ENCODE measurements around the gene SPACDR. TPM values are rescaled to one million over a fixed set of nuclear protein-coding genes. Genes with fewer than 3 reads are reported as not detected.
A peak's percentile ranks its signal among the peaks of the same experiment; 100 is the strongest.

SPACDR gene
- polyA plus RNA-seq, 1 donor from 2014 or later, result not detected

GRCh38 chr7:100471021-100471420 lies 7.0 kb upstream of the SPACDR start:
- H3K27me3 ChIP-seq (ENCODE audit: insufficient read depth, low read depth, low read length), result no peaks in the 10 kb centered on the region
- no peak overlapping the region for H3K4me3 ChIP-seq (ENCODE audit: low read length)
- H4K20me1 ChIP-seq (ENCODE audit: insufficient read depth), result no peaks in the 10 kb centered on the region
- H2AFZ ChIP-seq (ENCODE audit: low read depth, low read length), result no peak overlapping the region
- no peak overlapping the region for H3K9ac ChIP-seq (ENCODE audit: low read length)
- H3K36me3 ChIP-seq (ENCODE audit: insufficient read depth, low read length), result no peaks in the 10 kb centered on the region
- TF ChIP-seq, protein P1, sequence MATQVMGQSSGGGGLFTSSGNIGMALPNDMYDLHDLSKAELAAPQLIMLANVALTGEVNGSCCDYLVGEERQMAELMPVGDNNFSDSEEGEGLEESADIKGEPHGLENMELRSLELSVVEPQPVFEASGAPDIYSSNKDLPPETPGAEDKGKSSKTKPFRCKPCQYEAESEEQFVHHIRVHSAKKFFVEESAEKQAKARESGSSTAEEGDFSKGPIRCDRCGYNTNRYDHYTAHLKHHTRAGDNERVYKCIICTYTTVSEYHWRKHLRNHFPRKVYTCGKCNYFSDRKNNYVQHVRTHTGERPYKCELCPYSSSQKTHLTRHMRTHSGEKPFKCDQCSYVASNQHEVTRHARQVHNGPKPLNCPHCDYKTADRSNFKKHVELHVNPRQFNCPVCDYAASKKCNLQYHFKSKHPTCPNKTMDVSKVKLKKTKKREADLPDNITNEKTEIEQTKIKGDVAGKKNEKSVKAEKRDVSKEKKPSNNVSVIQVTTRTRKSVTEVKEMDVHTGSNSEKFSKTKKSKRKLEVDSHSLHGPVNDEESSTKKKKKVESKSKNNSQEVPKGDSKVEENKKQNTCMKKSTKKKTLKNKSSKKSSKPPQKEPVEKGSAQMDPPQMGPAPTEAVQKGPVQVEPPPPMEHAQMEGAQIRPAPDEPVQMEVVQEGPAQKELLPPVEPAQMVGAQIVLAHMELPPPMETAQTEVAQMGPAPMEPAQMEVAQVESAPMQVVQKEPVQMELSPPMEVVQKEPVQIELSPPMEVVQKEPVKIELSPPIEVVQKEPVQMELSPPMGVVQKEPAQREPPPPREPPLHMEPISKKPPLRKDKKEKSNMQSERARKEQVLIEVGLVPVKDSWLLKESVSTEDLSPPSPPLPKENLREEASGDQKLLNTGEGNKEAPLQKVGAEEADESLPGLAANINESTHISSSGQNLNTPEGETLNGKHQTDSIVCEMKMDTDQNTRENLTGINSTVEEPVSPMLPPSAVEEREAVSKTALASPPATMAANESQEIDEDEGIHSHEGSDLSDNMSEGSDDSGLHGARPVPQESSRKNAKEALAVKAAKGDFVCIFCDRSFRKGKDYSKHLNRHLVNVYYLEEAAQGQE (IDR thresholded peaks at IDR 0.05; ENCODE audit: borderline replicate concordance), result no peak
- TF ChIP-seq POLR2AphosphoS5 (IDR thresholded peaks at IDR 0.05), result no peak
- TF ChIP-seq TAF1 (IDR thresholded peaks at IDR 0.05; ENCODE audit: low read depth), result no peak
- TF ChIP-seq EZH2 (IDR thresholded peaks at IDR 0.05; ENCODE audit: borderline replicate concordance, insufficient read depth, low read length, poor library complexity, severe bottlenecking), result no peak
- TF ChIP-seq MXI1 (conservative IDR thresholded peaks at IDR 0.05; ENCODE audit: poor library complexity, severe bottlenecking), result no peak
- TF ChIP-seq EP300 (conservative IDR thresholded peaks at IDR 0.05; ENCODE audit: poor library complexity, severe bottlenecking), result no peak
- TF ChIP-seq RAD21 (conservative IDR thresholded peaks at IDR 0.05), result no peak
- TF ChIP-seq SMC3 (conservative IDR thresholded peaks at IDR 0.05; ENCODE audit: poor library complexity), result no peak
- TF ChIP-seq, protein P2, sequence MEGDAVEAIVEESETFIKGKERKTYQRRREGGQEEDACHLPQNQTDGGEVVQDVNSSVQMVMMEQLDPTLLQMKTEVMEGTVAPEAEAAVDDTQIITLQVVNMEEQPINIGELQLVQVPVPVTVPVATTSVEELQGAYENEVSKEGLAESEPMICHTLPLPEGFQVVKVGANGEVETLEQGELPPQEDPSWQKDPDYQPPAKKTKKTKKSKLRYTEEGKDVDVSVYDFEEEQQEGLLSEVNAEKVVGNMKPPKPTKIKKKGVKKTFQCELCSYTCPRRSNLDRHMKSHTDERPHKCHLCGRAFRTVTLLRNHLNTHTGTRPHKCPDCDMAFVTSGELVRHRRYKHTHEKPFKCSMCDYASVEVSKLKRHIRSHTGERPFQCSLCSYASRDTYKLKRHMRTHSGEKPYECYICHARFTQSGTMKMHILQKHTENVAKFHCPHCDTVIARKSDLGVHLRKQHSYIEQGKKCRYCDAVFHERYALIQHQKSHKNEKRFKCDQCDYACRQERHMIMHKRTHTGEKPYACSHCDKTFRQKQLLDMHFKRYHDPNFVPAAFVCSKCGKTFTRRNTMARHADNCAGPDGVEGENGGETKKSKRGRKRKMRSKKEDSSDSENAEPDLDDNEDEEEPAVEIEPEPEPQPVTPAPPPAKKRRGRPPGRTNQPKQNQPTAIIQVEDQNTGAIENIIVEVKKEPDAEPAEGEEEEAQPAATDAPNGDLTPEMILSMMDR (IDR thresholded peaks at IDR 0.05; ENCODE audit: poor library complexity, severe bottlenecking), result no peak
- no peaks in the 10 kb centered on the region for H3K9me2 ChIP-seq (ENCODE audit: insufficient read depth, low read length)
- H3K4me2 ChIP-seq (ENCODE audit: low read length), result no peak overlapping the region
- H3K9me3 ChIP-seq (ENCODE audit: low read length), result no peaks in the 10 kb centered on the region
- H3K27ac ChIP-seq (ENCODE audit: low read length), result no peak overlapping the region
- H3F3A ChIP-seq (ENCODE audit: insufficient read depth, low read length, poor library complexity, severe bottlenecking), result no peaks in the 10 kb centered on the region
- H3K79me2 ChIP-seq (replicated peaks; ENCODE audit: insufficient read depth, low read length), result no peaks in the 10 kb centered on the region

GRCh38 chr7:100469227-100470044 lies 5.4 kb upstream of the SPACDR start:
- no peaks in the 10 kb centered on the region for H3K36me3 ChIP-seq (ENCODE audit: insufficient read depth, low read length)
- TF ChIP-seq EZH2 (IDR thresholded peaks at IDR 0.05; ENCODE audit: borderline replicate concordance, insufficient read depth, low read length, poor library complexity, severe bottlenecking), result no peak
- peak; percentile 25 for TF ChIP-seq MXI1 (conservative IDR thresholded peaks at IDR 0.05; ENCODE audit: poor library complexity, severe bottlenecking)
- TF ChIP-seq POLR2AphosphoS5 (IDR thresholded peaks at IDR 0.05), result no peak
- TF ChIP-seq, protein P1 (IDR thresholded peaks at IDR 0.05; ENCODE audit: borderline replicate concordance), result no peak
- peak; percentile 94 for TF ChIP-seq RAD21 (conservative IDR thresholded peaks at IDR 0.05)
- no peak for TF ChIP-seq EP300 (conservative IDR thresholded peaks at IDR 0.05; ENCODE audit: poor library complexity, severe bottlenecking)
- TF ChIP-seq, protein P2 (IDR thresholded peaks at IDR 0.05; ENCODE audit: poor library complexity, severe bottlenecking), result peak; percentile 93
- TF ChIP-seq SMC3 (conservative IDR thresholded peaks at IDR 0.05; ENCODE audit: poor library complexity), result peak; percentile 93
- TF ChIP-seq TAF1 (IDR thresholded peaks at IDR 0.05; ENCODE audit: low read depth), result no peak
- no peaks in the 10 kb centered on the region for H4K20me1 ChIP-seq (ENCODE audit: insufficient read depth)
- H3K9ac ChIP-seq (ENCODE audit: low read length), result no peak overlapping the region
- H3K79me2 ChIP-seq (replicated peaks; ENCODE audit: insufficient read depth, low read length), result no peaks in the 10 kb centered on the region
- no peaks in the 10 kb centered on the region for H3K9me3 ChIP-seq (ENCODE audit: low read length)
- H3K4me3 ChIP-seq (ENCODE audit: low read length), result no peak overlapping the region
- no peaks in the 10 kb centered on the region for H3K27me3 ChIP-seq (ENCODE audit: insufficient read depth, low read depth, low read length)
- H3K4me2 ChIP-seq (ENCODE audit: low read length), result no peak overlapping the region
- no peaks in the 10 kb centered on the region for H3K9me2 ChIP-seq (ENCODE audit: insufficient read depth, low read length)
- H3F3A ChIP-seq (ENCODE audit: insufficient read depth, low read length, poor library complexity, severe bottlenecking), result no peaks in the 10 kb centered on the region
- H2AFZ ChIP-seq (ENCODE audit: low read depth, low read length), result no peak overlapping the region
- no peak overlapping the region for H3K27ac ChIP-seq (ENCODE audit: low read length)

Data from neural cell (in vitro differentiated cells).